ENCODE data around the gene GPR42.

- no peak for TF ChIP-seq CTCF (conservative IDR thresholded peaks at IDR 0.05; ENCODE audit: low read depth, low read length)
- TF ChIP-seq EZH2 (IDR thresholded peaks at IDR 0.05; ENCODE audit: borderline replicate concordance, low read depth, low read length, poor library complexity, severe bottlenecking), result no peak
Observed at GRCh38 chr19:35421362-35421761, 50.5 kb downstream of the GPR42 start.
